H9 (cell line): Measurements from ENCODE around the gene IPO11. TPM values are rescaled to one million over a fixed set of nuclear protein-coding genes. Genes with fewer than 3 reads are reported as not detected.

ENCODE experiments used
- DNase-seq: peaks from one replicate; pipeline ENCODE4 v3.0.0-alpha.2; 2017
- H2AFZ ChIP-seq: one replicate; pipeline ENCODE4 v1.6.1; 2013; ENCODE audit warnings: mild to moderate bottlenecking, low read length, control low read depth, moderate library complexity
- H2AK5ac ChIP-seq: 2 replicates; pipeline ENCODE4 v1.6.1; 2013; ENCODE audit warnings: low read length, control low read depth, mixed read lengths; ENCODE audit not compliant: insufficient read length
- H2BK120ac ChIP-seq: one replicate; pipeline ENCODE4 v1.6.1; 2013; ENCODE audit warnings: low read depth, mild to moderate bottlenecking, low read length, control low read depth, inconsistent platforms; ENCODE audit not compliant: poor library complexity, severe bottlenecking
- H2BK12ac ChIP-seq: 2 replicates; pipeline ENCODE4 v1.6.1; 2013; ENCODE audit warnings: low read length, control low read depth, mixed read lengths, low read depth; ENCODE audit not compliant: insufficient read length
- H2BK15ac ChIP-seq: 2 replicates; pipeline ENCODE4 v1.6.1; 2013; ENCODE audit warnings: low read depth, low read length, control low read depth
- H2BK20ac ChIP-seq: one replicate; pipeline ENCODE4 v1.6.1; 2013; ENCODE audit warnings: low read depth, mild to moderate bottlenecking, low read length, control low read depth, inconsistent platforms; ENCODE audit not compliant: poor library complexity, severe bottlenecking
- H2BK5ac ChIP-seq: 2 replicates; pipeline ENCODE4 v1.6.1; 2013; ENCODE audit warnings: low read length, control low read depth, mixed read lengths; ENCODE audit not compliant: insufficient read length
- H3K14ac ChIP-seq: 2 replicates; pipeline ENCODE4 v1.6.1; 2013; ENCODE audit warnings: low read length, control low read depth; ENCODE audit not compliant: insufficient read depth
- H3K18ac ChIP-seq: 2 replicates; pipeline ENCODE4 v1.6.1; 2013; ENCODE audit warnings: low read depth, mild to moderate bottlenecking, mixed read lengths, low read length, control low read depth; ENCODE audit not compliant: insufficient read length
- H3K23ac ChIP-seq: 2 replicates; pipeline ENCODE4 v1.6.1; 2013; ENCODE audit warnings: low read length, control low read depth, mixed read lengths, low read depth; ENCODE audit not compliant: insufficient read length
- H3K23me2 ChIP-seq: 2 replicates; pipeline ENCODE4 v1.6.1; 2013; ENCODE audit warnings: low read depth, mild to moderate bottlenecking, mixed read lengths, low read length, control low read depth; ENCODE audit not compliant: insufficient read length, poor library complexity, severe bottlenecking
- H3K27ac ChIP-seq: 2 replicates; pipeline ENCODE4 v1.5.1; 2013; ENCODE audit warnings: low read length, control low read depth, mixed read lengths, low read depth; ENCODE audit not compliant: insufficient read length
- H3K27me3 ChIP-seq: 2 replicates; pipeline ENCODE4 v1.6.1; 2013; ENCODE audit warnings: low read length, control low read depth, inconsistent platforms; ENCODE audit not compliant: insufficient read depth
- H3K4ac ChIP-seq: 2 replicates; pipeline ENCODE4 v1.6.1; 2013; ENCODE audit warnings: low read depth, mild to moderate bottlenecking, control low read depth, inconsistent platforms, low read length, moderate library complexity
- H3K4me1 ChIP-seq: 2 replicates; pipeline ENCODE4 v1.6.1; 2013; ENCODE audit warnings: low read length, control low read depth, inconsistent platforms; ENCODE audit not compliant: insufficient read depth
- H3K4me2 ChIP-seq: 2 replicates; pipeline ENCODE4 v1.6.1; 2013; ENCODE audit warnings: low read length, control low read depth, mixed read lengths; ENCODE audit not compliant: insufficient read length, insufficient read depth
- H3K56ac ChIP-seq: 2 replicates; pipeline ENCODE4 v1.6.1; 2013; ENCODE audit warnings: low read depth, mild to moderate bottlenecking, mixed read lengths, low read length, control low read depth; ENCODE audit not compliant: insufficient read length
- H3K79me1 ChIP-seq: 2 replicates; pipeline ENCODE4 v1.6.1; 2013; ENCODE audit warnings: low read depth, mild to moderate bottlenecking, moderate library complexity, low read length, control low read depth, inconsistent platforms; ENCODE audit not compliant: insufficient read depth, poor library complexity, severe bottlenecking
- H3K79me2 ChIP-seq: 2 replicates; pipeline ENCODE4 v1.6.1; 2013; ENCODE audit warnings: low read length, control low read depth, inconsistent platforms; ENCODE audit not compliant: insufficient read depth
- H3K9ac ChIP-seq: 2 replicates; pipeline ENCODE4 v1.6.1; 2013; ENCODE audit warnings: low read length, control low read depth, mixed read lengths; ENCODE audit not compliant: insufficient read length; ENCODE audit errors: extremely low read depth
- H3K9me3 ChIP-seq: one replicate; pipeline ENCODE4 v1.6.1; 2013; ENCODE audit warnings: low read depth, low read length, inconsistent platforms; ENCODE audit not compliant: control insufficient read depth
- H3T11ph ChIP-seq: one replicate; pipeline ENCODE4 v1.6.1; 2013; ENCODE audit warnings: mild to moderate bottlenecking, low read length, control low read depth, inconsistent platforms
- H4K20me1 ChIP-seq: one replicate; pipeline ENCODE4 v1.6.1; 2013; ENCODE audit not compliant: control insufficient read depth, insufficient read length, insufficient read depth
- H4K5ac ChIP-seq: 2 replicates; pipeline ENCODE4 v1.6.1; 2013; ENCODE audit warnings: low read depth, mild to moderate bottlenecking, mixed read lengths, low read length, control low read depth; ENCODE audit not compliant: insufficient read length
- H4K8ac ChIP-seq: replicated peaks from 2 replicates; pipeline ENCODE4 v1.6.1; 2013; ENCODE audit warnings: low read length, control low read depth, mixed read lengths, low read depth; ENCODE audit not compliant: insufficient read length
- H4K91ac ChIP-seq: 2 replicates; pipeline ENCODE4 v1.6.1; 2013; ENCODE audit warnings: low read depth, mild to moderate bottlenecking, moderate library complexity, mixed read lengths, low read length, control low read depth; ENCODE audit not compliant: insufficient read length
- H3K27ac Mint-ChIP-seq, 3 experiments: 2 replicates in 2 of 3; 3 replicates in 1 of 3; pipeline ENCODE4 v1.8.0; 2020 to 2021; ENCODE audit warnings: mixed read lengths in 3 of 3, mild to moderate bottlenecking in 1 of 3, moderate library complexity in 1 of 3
- H3K27me3 Mint-ChIP-seq: 2 replicates; pipeline ENCODE4 v1.8.0; 2021; ENCODE audit warnings: low read depth, mild to moderate bottlenecking, moderate library complexity, mixed read lengths
- H3K36me3 Mint-ChIP-seq, 3 experiments: 2 replicates in 2 of 3; 3 replicates in 1 of 3; pipeline ENCODE4 v1.8.0; 2020 to 2021; ENCODE audit warnings: low read depth in 3 of 3, mixed read lengths in 3 of 3; ENCODE audit not compliant: insufficient read depth in 1 of 3
- H3K4me1 Mint-ChIP-seq, 2 experiments: 2 replicates each; pipeline ENCODE4 v1.8.0; 2020; ENCODE audit warnings: mixed read lengths in 2 of 2
- H3K4me3 Mint-ChIP-seq, 2 experiments: 2 replicates in 1 of 2; 3 replicates in 1 of 2; pipeline ENCODE4 v1.8.0; 2020 to 2021; ENCODE audit warnings: mild to moderate bottlenecking in 2 of 2, mixed read lengths in 2 of 2, moderate library complexity in 1 of 2
- H3K9me3 Mint-ChIP-seq, 2 experiments: 2 replicates in 1 of 2; 3 replicates in 1 of 2; pipeline ENCODE4 v1.8.0; 2020; ENCODE audit warnings: mild to moderate bottlenecking in 2 of 2, mixed read lengths in 2 of 2, moderate library complexity in 1 of 2
- CTCF ChIP-seq: fragments of 200-600 bp; sonication (generic); conservative IDR thresholded peaks from 3 replicates; pipeline ENCODE4 v1.8.0; 2021; ENCODE audit warnings: antibody characterized with exemption, mild to moderate bottlenecking
- WGBS: extraction: QIAGEN DNeasy Blood & Tissue Kit; methylation state at CpG from one replicate; pipeline ENCODE4 v1.1.7; 2013; ENCODE audit warnings: missing lambda C conversion rate, low lambda C conversion rate, mixed read lengths; ENCODE audit not compliant: insufficient read length; ENCODE audit errors: extremely low coverage; 5-methylcytosine and 5-hydroxymethylcytosine counted together
- total RNA-seq: library from RNA; stranded (reverse); gene quantifications from 2 replicates; pipeline ENCODE4 v1.2.1, GENCODE V29; 2021

The IPO11 gene
- total RNA-seq, 1 experiment from 2014 or later = 63.0 TPM

GRCh38 chr5:62575489-62575888 is 162.9 kb downstream of the IPO11 start:
- no peak overlapping the region for H2BK120ac ChIP-seq
- no peaks in the 10 kb centered on the region for H3K9me3 ChIP-seq
- no peak overlapping the region for H3K56ac ChIP-seq
- no peak overlapping the region for H2BK12ac ChIP-seq
- no peak overlapping the region for H2AFZ ChIP-seq
- H3K9me3 Mint-ChIP-seq = no peaks in the 10 kb centered on the region
- H4K5ac ChIP-seq = no peak overlapping the region
- no peaks in the 10 kb centered on the region for H3K4me1 ChIP-seq
- no peak overlapping the region for H3K4ac ChIP-seq
- TF ChIP-seq CTCF = no peak
- H3K27me3 ChIP-seq = no peaks in the 10 kb centered on the region
- no peaks in the 10 kb centered on the region for H3K23me2 ChIP-seq
- H2BK5ac ChIP-seq = no peak overlapping the region
- no peaks in the 10 kb centered on the region for H4K20me1 ChIP-seq
- peaks cover 2 to 3% of the 10 kb centered on the region in 2 experiments; a peak in 2 of 4 replicates for H3K4me1 Mint-ChIP-seq
- H3K14ac ChIP-seq = no peak overlapping the region
- H4K91ac ChIP-seq = no peak overlapping the region
- H3K36me3 Mint-ChIP-seq = no peaks in the 10 kb centered on the region; a peak in 1 of 7 replicates
- H3T11ph ChIP-seq = no peak overlapping the region
- no peak overlapping the region for H2BK15ac ChIP-seq
- no peak overlapping the region for H2AK5ac ChIP-seq
- DNase-seq = no peak
- no peak overlapping the region for H3K4me2 ChIP-seq
- no peak overlapping the region for H3K27ac ChIP-seq
- WGBS = no CpG with 5 or more reads among the region's 1 CpG
- H3K79me1 ChIP-seq = no peaks in the 10 kb centered on the region
- H3K27ac Mint-ChIP-seq = no peak overlapping the region
- H3K18ac ChIP-seq = no peak overlapping the region
- H3K79me2 ChIP-seq = no peaks in the 10 kb centered on the region
- no peak overlapping the region for H2BK20ac ChIP-seq
- H3K27me3 Mint-ChIP-seq = no peaks in the 10 kb centered on the region
- H4K8ac ChIP-seq = no peak overlapping the region
- H3K23ac ChIP-seq = no peak overlapping the region
- H3K9ac ChIP-seq = no peak overlapping the region
- H3K4me3 Mint-ChIP-seq = no peak overlapping the region; a peak in 1 of 5 replicates
